Endothelial cell of umbilical vein (primary cell): ENCODE results near the gene MT1X. TPM values are rescaled to one million over a fixed set of nuclear protein-coding genes. Genes with fewer than 3 reads are reported as not detected.

ENCODE experiments used
- BruUV-seq: library from RNA; stranded (reverse); fragments of 400-500 nt; replicated peaks from 2 replicates; lab custom pipeline; 2021; lab: Mats Ljungman, UMichigan
- CTCF ChIA-PET: fragments of 300-600, 350-600 bp; sonication (Branson Sonifier 250); formaldehyde crosslinking; loops from one replicate; lab custom pipeline; 2021; ENCODE audit warnings: antibody characterized with exemption, inconsistent platforms; lab: Charles Lee
- POLR2A ChIA-PET: fragments of 300-600, 350-600 bp; sonication (Branson Sonifier 250); formaldehyde crosslinking; loops from one replicate; lab custom pipeline; 2021; ENCODE audit warnings: antibody characterized with exemption, inconsistent platforms; lab: Charles Lee
- DNase-seq: peaks from one replicate; pipeline ENCODE4 v3.0.0-alpha.2; 2011; ENCODE audit warnings: low read depth, low spot score
- FAIRE-seq: peaks from 2 replicates; lab custom pipeline; 2011; peaks lifted over from hg19 to GRCh38; lab: Jason Lieb, UNC
- H2AFZ ChIP-seq: 2 replicates; pipeline ENCODE4 v1.6.0; 2012; ENCODE audit warnings: low read depth, low read length, control low read depth, inconsistent platforms
- H3K27ac ChIP-seq: 2 replicates; pipeline ENCODE4 v1.5.1; 2011; ENCODE audit warnings: low read depth, mild to moderate bottlenecking, control low read depth, low read length, moderate library complexity; ENCODE audit not compliant: insufficient read depth
- H3K27me3 ChIP-seq, 2 experiments: 2 replicates each; pipeline versions ENCODE4 v1.6.0 to v1.6.1; 2011; ENCODE audit warnings: low read length in 2 of 2, mixed read lengths in 1 of 2; ENCODE audit not compliant: control insufficient read depth in 2 of 2, insufficient read depth in 2 of 2
- H3K36me3 ChIP-seq, 2 experiments: 2 replicates in 1 of 2; 3 replicates in 1 of 2; pipeline ENCODE4 v1.5.1; 2011; ENCODE audit warnings: low read length in 2 of 2, mild to moderate bottlenecking in 1 of 2, moderate library complexity in 1 of 2; ENCODE audit not compliant: control insufficient read depth in 2 of 2, insufficient read depth in 2 of 2; ENCODE audit errors: extremely low read depth in 1 of 2
- H3K4me1 ChIP-seq: 3 replicates; pipeline ENCODE4 v1.5.1; 2011; ENCODE audit warnings: mild to moderate bottlenecking, low read length; ENCODE audit not compliant: control insufficient read depth, insufficient read depth; ENCODE audit errors: extremely low read depth
- H3K4me2 ChIP-seq: 2 replicates; pipeline ENCODE4 v1.6.1; 2011; ENCODE audit warnings: low read length, control low read depth, mixed read lengths; ENCODE audit not compliant: insufficient read depth
- H3K4me3 ChIP-seq, 3 experiments: fragments of 200-600 bp in 1 of 3; sonication (generic), shearing (Covaris generic) in 1 of 3; replicated peaks in 1 of 3; 2 replicates each; pipeline ENCODE4 v1.5.1; 2011 to 2016; ENCODE audit warnings: control low read depth in 3 of 3, low read length in 3 of 3, mild to moderate bottlenecking in 2 of 3, inconsistent platforms in 1 of 3, low read depth in 1 of 3, moderate library complexity in 1 of 3; ENCODE audit not compliant: insufficient read depth in 1 of 3
- H3K79me2 ChIP-seq: 2 replicates; pipeline ENCODE4 v1.6.0; 2012; ENCODE audit warnings: low read length, inconsistent platforms; ENCODE audit not compliant: control insufficient read depth, insufficient read depth
- H3K9ac ChIP-seq: replicated peaks from 2 replicates; pipeline ENCODE3; 2011; ENCODE audit warnings: low read length, control low read depth; ENCODE audit not compliant: insufficient read depth; ENCODE audit errors: extremely low read depth
- H3K9me1 ChIP-seq: replicated peaks from 3 replicates; pipeline ENCODE4 v1.6.0; 2011; ENCODE audit warnings: mild to moderate bottlenecking, low read length; ENCODE audit not compliant: control insufficient read depth, insufficient read depth; ENCODE audit errors: extremely low read depth
- H3K9me3 ChIP-seq: replicated peaks from 2 replicates; pipeline ENCODE4 v1.5.1; 2012; ENCODE audit warnings: low read length, inconsistent platforms; ENCODE audit not compliant: control insufficient read depth, insufficient read depth
- H4K20me1 ChIP-seq: replicated peaks from 2 replicates; pipeline ENCODE3; 2011; ENCODE audit warnings: mild to moderate bottlenecking, low read length; ENCODE audit not compliant: control insufficient read depth, insufficient read depth; ENCODE audit errors: extremely low read depth
- CTCF ChIP-seq, 2 donors: IDR thresholded peaks; 1 replicate in 1 of 2; 2 replicates in 1 of 2; pipeline ENCODE4 v1.5.1; 2011; ENCODE audit warnings: low read length in 2 of 2, mild to moderate bottlenecking in 2 of 2, moderate library complexity in 2 of 2, control low read depth in 1 of 2, inconsistent platforms in 1 of 2, low read depth in 1 of 2; ENCODE audit not compliant: insufficient read depth in 1 of 2; ENCODE audit errors: extremely low read depth in 1 of 2
- EZH2 ChIP-seq: IDR thresholded peaks from 2 replicates; pipeline ENCODE4 v1.6.1; 2012; ENCODE audit warnings: borderline replicate concordance, low read depth, mild to moderate bottlenecking, moderate library complexity, low read length, inconsistent platforms; ENCODE audit not compliant: severe bottlenecking
- FOS ChIP-seq: IDR thresholded peaks from 2 replicates; pipeline ENCODE4 v1.6.1; 2011; ENCODE audit warnings: mild to moderate bottlenecking, low read length, moderate library complexity, borderline replicate concordance; ENCODE audit not compliant: insufficient read depth
- GATA2 ChIP-seq: IDR thresholded peaks from 2 replicates; pipeline ENCODE4 v1.7.0; 2011; ENCODE audit warnings: low read depth, mild to moderate bottlenecking, moderate library complexity, mixed read lengths, low read length; ENCODE audit not compliant: insufficient read length, insufficient read depth
- JUN ChIP-seq: IDR thresholded peaks from 2 replicates; pipeline ENCODE4 v1.6.1; 2011; ENCODE audit warnings: borderline replicate concordance, low read depth; ENCODE audit not compliant: insufficient read length, insufficient read depth
- MAX ChIP-seq: IDR thresholded peaks from 2 replicates; pipeline ENCODE4 v1.6.1; 2011; ENCODE audit not compliant: insufficient read depth, insufficient read length
- MYC ChIP-seq: IDR thresholded peaks from one replicate; pipeline ENCODE4 v1.6.1; 2011; ENCODE audit warnings: mild to moderate bottlenecking, low read depth, low read length
- POLR2A ChIP-seq: IDR thresholded peaks from 2 replicates; pipeline ENCODE4 v1.6.1; 2012; ENCODE audit warnings: low read depth, mild to moderate bottlenecking, control low read depth, low read length
- POLR2AphosphoS5 ChIP-seq: IDR thresholded peaks from 2 replicates; pipeline ENCODE4 v1.6.1; 2012; ENCODE audit warnings: low read depth, mild to moderate bottlenecking, control low read depth, low read length, moderate library complexity; ENCODE audit not compliant: insufficient read depth
- dilution Hi-C: fragments of 300-500 bp; cut with MboI; formaldehyde crosslinking; loops from one replicate; pipeline ENCODE4 v1.15.0; 2019; ENCODE audit warnings: low sequenced_read_pairs; ENCODE audit not compliant: extremely low pct_ligation_motif_present
- intact Hi-C: fragments of 100-400 bp; cut with micrococcal nuclease; formaldehyde crosslinking; loops from one replicate; pipeline ENCODE4 v1.10.0; 2022
- polyA plus RNA-seq, 4 experiments: library from polyadenylated mRNA; depleted of rRNA in 3 of 4; stranded (reverse) in 3 of 4; unstranded in 1 of 4; fragments of >200 nt; gene quantifications; 2 replicates each; pipeline versions ENCODE4 v1.2.1 to v1.2.3, GENCODE V29; 2011 to 2012; ENCODE audit warnings: missing spikeins in 1 of 4
- total RNA-seq: library from RNA; stranded (reverse); gene quantifications from 2 replicates; pipeline ENCODE4 v1.2.3, GENCODE V29; 2021

MT1X gene
- total and polyA plus RNA-seq, 2 donors (not counting 3 experiments of a cell fraction or from before 2014, with no cell fraction given): 15.6 to 46.7 TPM

- Histone ChIP-seq H3K79me2 (no peaks in the 10 kb centered on the region), H3K4me2 (peak overlapping the region; percentile 83), H3K9ac (peak overlapping the region; percentile 2), H3K27ac (no peak overlapping the region), H3K4me3 (peak overlapping the region in 2 of 3 experiments; percentile 25 to 42), H3K9me3 (no peaks in the 10 kb centered on the region), H3K27me3 (peaks cover 34 to 38% of the 10 kb centered on the region in 2 experiments), H3K36me3 (no peaks in the 10 kb centered on the region), H2AFZ (peak overlapping the region; percentile 61), H4K20me1 (no peaks in the 10 kb centered on the region), H3K4me1 (peaks cover 16% of the 10 kb centered on the region), H3K9me1 (no peaks in the 10 kb centered on the region)
- CTCF ChIA-PET: interaction anchor here (1.0 to 2.1 kb wide), 2 partner anchors 29 to 41 kb away, joined by 3 to 6 read pairs; no protein-coding TSS in a partner anchor
- POLR2A ChIA-PET: interaction anchor here (1.0 kb wide), 1 partner anchor 11 kb away, joined by 3 read pairs; no protein-coding TSS in a partner anchor
- dilution Hi-C loops (no loop called here), intact Hi-C loops (no loop called here)
- BruUV-seq: no TSS peak
- DNase-seq (no peak), FAIRE-seq (no peak)
- TF ChIP-seq MAX (no peak), POLR2A (no peak), CTCF (IDR thresholded peaks at IDR 0.05; ENCODE audit: extremely low read depth in 1 of 2, insufficient read depth in 1 of 2, low read depth in 1 of 2, low read length in 2 of 2) (no peak), MYC (no peak), FOS (no peak), POLR2AphosphoS5 (no peak), EZH2 (no peak), JUN (no peak), GATA2 (no peak)
Measured at GRCh38 chr16:56632848-56633365, 49.4 kb upstream of the MT1X start.
